H9 (cell line): ENCODE measurements around the gene AIF1. TPM values are rescaled to one million over a fixed set of nuclear protein-coding genes. Genes with fewer than 3 reads are reported as not detected.
A peak's percentile ranks its signal among the peaks of the same experiment; 100 is the strongest.

Experiments
- DNase-seq: peaks from one replicate; pipeline ENCODE4 v3.0.0-alpha.2; 2017
- H2AFZ ChIP-seq: one replicate; pipeline ENCODE4 v1.6.1; 2013; ENCODE audit warnings: mild to moderate bottlenecking, low read length, control low read depth, moderate library complexity
- H2AK5ac ChIP-seq: 2 replicates; pipeline ENCODE4 v1.6.1; 2013; ENCODE audit warnings: low read length, control low read depth, mixed read lengths; ENCODE audit not compliant: insufficient read length
- H2BK120ac ChIP-seq: one replicate; pipeline ENCODE4 v1.6.1; 2013; ENCODE audit warnings: low read depth, mild to moderate bottlenecking, low read length, control low read depth, inconsistent platforms; ENCODE audit not compliant: poor library complexity, severe bottlenecking
- H2BK12ac ChIP-seq: 2 replicates; pipeline ENCODE4 v1.6.1; 2013; ENCODE audit warnings: low read length, control low read depth, mixed read lengths, low read depth; ENCODE audit not compliant: insufficient read length
- H2BK15ac ChIP-seq: 2 replicates; pipeline ENCODE4 v1.6.1; 2013; ENCODE audit warnings: low read depth, low read length, control low read depth
- H2BK20ac ChIP-seq: one replicate; pipeline ENCODE4 v1.6.1; 2013; ENCODE audit warnings: low read depth, mild to moderate bottlenecking, low read length, control low read depth, inconsistent platforms; ENCODE audit not compliant: poor library complexity, severe bottlenecking
- H2BK5ac ChIP-seq: 2 replicates; pipeline ENCODE4 v1.6.1; 2013; ENCODE audit warnings: low read length, control low read depth, mixed read lengths; ENCODE audit not compliant: insufficient read length
- H3K14ac ChIP-seq: 2 replicates; pipeline ENCODE4 v1.6.1; 2013; ENCODE audit warnings: low read length, control low read depth; ENCODE audit not compliant: insufficient read depth
- H3K18ac ChIP-seq: 2 replicates; pipeline ENCODE4 v1.6.1; 2013; ENCODE audit warnings: low read depth, mild to moderate bottlenecking, mixed read lengths, low read length, control low read depth; ENCODE audit not compliant: insufficient read length
- H3K23ac ChIP-seq: 2 replicates; pipeline ENCODE4 v1.6.1; 2013; ENCODE audit warnings: low read length, control low read depth, mixed read lengths, low read depth; ENCODE audit not compliant: insufficient read length
- H3K23me2 ChIP-seq: 2 replicates; pipeline ENCODE4 v1.6.1; 2013; ENCODE audit warnings: low read depth, mild to moderate bottlenecking, mixed read lengths, low read length, control low read depth; ENCODE audit not compliant: insufficient read length, poor library complexity, severe bottlenecking
- H3K27ac ChIP-seq: 2 replicates; pipeline ENCODE4 v1.5.1; 2013; ENCODE audit warnings: low read length, control low read depth, mixed read lengths, low read depth; ENCODE audit not compliant: insufficient read length
- H3K27me3 ChIP-seq: 2 replicates; pipeline ENCODE4 v1.6.1; 2013; ENCODE audit warnings: low read length, control low read depth, inconsistent platforms; ENCODE audit not compliant: insufficient read depth
- H3K4ac ChIP-seq: 2 replicates; pipeline ENCODE4 v1.6.1; 2013; ENCODE audit warnings: low read depth, mild to moderate bottlenecking, control low read depth, inconsistent platforms, low read length, moderate library complexity
- H3K4me1 ChIP-seq: 2 replicates; pipeline ENCODE4 v1.6.1; 2013; ENCODE audit warnings: low read length, control low read depth, inconsistent platforms; ENCODE audit not compliant: insufficient read depth
- H3K4me2 ChIP-seq: 2 replicates; pipeline ENCODE4 v1.6.1; 2013; ENCODE audit warnings: low read length, control low read depth, mixed read lengths; ENCODE audit not compliant: insufficient read length, insufficient read depth
- H3K56ac ChIP-seq: 2 replicates; pipeline ENCODE4 v1.6.1; 2013; ENCODE audit warnings: low read depth, mild to moderate bottlenecking, mixed read lengths, low read length, control low read depth; ENCODE audit not compliant: insufficient read length
- H3K79me1 ChIP-seq: 2 replicates; pipeline ENCODE4 v1.6.1; 2013; ENCODE audit warnings: low read depth, mild to moderate bottlenecking, moderate library complexity, low read length, control low read depth, inconsistent platforms; ENCODE audit not compliant: insufficient read depth, poor library complexity, severe bottlenecking
- H3K79me2 ChIP-seq: 2 replicates; pipeline ENCODE4 v1.6.1; 2013; ENCODE audit warnings: low read length, control low read depth, inconsistent platforms; ENCODE audit not compliant: insufficient read depth
- H3K9ac ChIP-seq: 2 replicates; pipeline ENCODE4 v1.6.1; 2013; ENCODE audit warnings: low read length, control low read depth, mixed read lengths; ENCODE audit not compliant: insufficient read length; ENCODE audit errors: extremely low read depth
- H3K9me3 ChIP-seq: one replicate; pipeline ENCODE4 v1.6.1; 2013; ENCODE audit warnings: low read depth, low read length, inconsistent platforms; ENCODE audit not compliant: control insufficient read depth
- H3T11ph ChIP-seq: one replicate; pipeline ENCODE4 v1.6.1; 2013; ENCODE audit warnings: mild to moderate bottlenecking, low read length, control low read depth, inconsistent platforms
- H4K20me1 ChIP-seq: one replicate; pipeline ENCODE4 v1.6.1; 2013; ENCODE audit not compliant: control insufficient read depth, insufficient read length, insufficient read depth
- H4K5ac ChIP-seq: 2 replicates; pipeline ENCODE4 v1.6.1; 2013; ENCODE audit warnings: low read depth, mild to moderate bottlenecking, mixed read lengths, low read length, control low read depth; ENCODE audit not compliant: insufficient read length
- H4K8ac ChIP-seq: replicated peaks from 2 replicates; pipeline ENCODE4 v1.6.1; 2013; ENCODE audit warnings: low read length, control low read depth, mixed read lengths, low read depth; ENCODE audit not compliant: insufficient read length
- H4K91ac ChIP-seq: 2 replicates; pipeline ENCODE4 v1.6.1; 2013; ENCODE audit warnings: low read depth, mild to moderate bottlenecking, moderate library complexity, mixed read lengths, low read length, control low read depth; ENCODE audit not compliant: insufficient read length
- H3K27ac Mint-ChIP-seq, 3 experiments: 2 replicates in 2 of 3; 3 replicates in 1 of 3; pipeline ENCODE4 v1.8.0; 2020 to 2021; ENCODE audit warnings: mixed read lengths in 3 of 3, mild to moderate bottlenecking in 1 of 3, moderate library complexity in 1 of 3
- H3K27me3 Mint-ChIP-seq: 2 replicates; pipeline ENCODE4 v1.8.0; 2021; ENCODE audit warnings: low read depth, mild to moderate bottlenecking, moderate library complexity, mixed read lengths
- H3K36me3 Mint-ChIP-seq, 3 experiments: 2 replicates in 2 of 3; 3 replicates in 1 of 3; pipeline ENCODE4 v1.8.0; 2020 to 2021; ENCODE audit warnings: low read depth in 3 of 3, mixed read lengths in 3 of 3; ENCODE audit not compliant: insufficient read depth in 1 of 3
- H3K4me1 Mint-ChIP-seq, 2 experiments: 2 replicates each; pipeline ENCODE4 v1.8.0; 2020; ENCODE audit warnings: mixed read lengths in 2 of 2
- H3K4me3 Mint-ChIP-seq, 2 experiments: 2 replicates in 1 of 2; 3 replicates in 1 of 2; pipeline ENCODE4 v1.8.0; 2020 to 2021; ENCODE audit warnings: mild to moderate bottlenecking in 2 of 2, mixed read lengths in 2 of 2, moderate library complexity in 1 of 2
- H3K9me3 Mint-ChIP-seq, 2 experiments: 2 replicates in 1 of 2; 3 replicates in 1 of 2; pipeline ENCODE4 v1.8.0; 2020; ENCODE audit warnings: mild to moderate bottlenecking in 2 of 2, mixed read lengths in 2 of 2, moderate library complexity in 1 of 2
- CTCF ChIP-seq: fragments of 200-600 bp; sonication (generic); conservative IDR thresholded peaks from 3 replicates; pipeline ENCODE4 v1.8.0; 2021; ENCODE audit warnings: antibody characterized with exemption, mild to moderate bottlenecking
- WGBS: extraction: QIAGEN DNeasy Blood & Tissue Kit; methylation state at CpG from one replicate; pipeline ENCODE4 v1.1.7; 2013; ENCODE audit warnings: missing lambda C conversion rate, low lambda C conversion rate, mixed read lengths; ENCODE audit not compliant: insufficient read length; ENCODE audit errors: extremely low coverage; 5-methylcytosine and 5-hydroxymethylcytosine counted together
- total RNA-seq: library from RNA; stranded (reverse); gene quantifications from 2 replicates; pipeline ENCODE4 v1.2.1, GENCODE V29; 2021

The AIF1 gene
- total RNA-seq, 1 experiment from 2014 or later = 4.2 TPM

- Mint-ChIP-seq H3K4me1 (peaks cover 20 to 33% of the 10 kb centered on the region in 2 experiments), H3K4me3 (peak overlapping the region; percentile 26 to 31; a peak in 4 of 5 replicates), H3K9me3 (no peaks in the 10 kb centered on the region), H3K27ac (no peak overlapping the region), H3K27me3 (no peaks in the 10 kb centered on the region), H3K36me3 (peaks cover 10 to 36% (median 30%) of the 10 kb centered on the region in 3 experiments; a peak in 6 of 7 replicates)
- Histone ChIP-seq H4K91ac (no peak overlapping the region), H3K9ac (no peak overlapping the region), H3K27ac (no peak overlapping the region), H3K18ac (no peak overlapping the region), H3K9me3 (no peaks in the 10 kb centered on the region), H2BK20ac (no peak overlapping the region), H2BK5ac (no peak overlapping the region), H4K5ac (no peak overlapping the region), H3K4ac (no peak overlapping the region), H3K27me3 (no peaks in the 10 kb centered on the region), H3K23me2 (peaks cover 11% of the 10 kb centered on the region), H2AK5ac (no peak overlapping the region), H3K23ac (no peak overlapping the region), H3K79me1 (peaks cover 16% of the 10 kb centered on the region), H3K14ac (no peak overlapping the region), H2AFZ (no peak overlapping the region), H4K20me1 (no peaks in the 10 kb centered on the region), H3T11ph (no peak overlapping the region), H3K79me2 (peaks cover 9% of the 10 kb centered on the region; the same call in 1 of the 2 replicates), H3K4me1 (no peaks in the 10 kb centered on the region), H4K8ac (no peak overlapping the region), H2BK15ac (no peak overlapping the region), H2BK12ac (no peak overlapping the region), H2BK120ac (no peak overlapping the region), H3K56ac (no peak overlapping the region), H3K4me2 (no peak overlapping the region)
- no peak for TF ChIP-seq CTCF
- DNase-seq = no peak
- WGBS = no CpG with 5 or more reads among the region's 8 CpGs
Measured at GRCh38 chr6:31654574-31655348, 39.7 kb downstream of the AIF1 start.
